ENCODE results near the gene AKAP12. TPM values are rescaled to one million over a fixed set of nuclear protein-coding genes. Genes with fewer than 3 reads are reported as not detected.
A peak's percentile ranks its signal among the peaks of the same experiment; 100 is the strongest.

The AKAP12 gene
- 736 to 747 TPM (median 737 TPM) in 3 replicates for total RNA-seq

- Mint-ChIP-seq H3K4me3 (peak within 1 kb of the TSS; percentile 100), H3K36me3 (peaks cover 17% of the 10 kb centered on the region), H3K27ac (peak within 1 kb of the TSS; percentile 100), H3K4me1 (peaks cover 38% of the 10 kb centered on the region), H3K27me3 (ENCODE audit: low read depth) (no peaks in the 10 kb centered on the region), H3K9me3 (no peaks in the 10 kb centered on the region)
- TF ChIP-seq CTCF (IDR thresholded peaks at IDR 0.05; ENCODE audit: unreplicated experiment) = no peak
- peak; percentile 23 to 59 for DNase-seq (ENCODE audit: low spot score in 2 of 2, unreplicated experiment in 2 of 2)
Measured at GRCh38 chr6:151239603-151240035, at the start of gene AKAP12. TSS of gene AKAP12 (plus strand) at chr6:151239967. CDS start at chr6:151240563, 596 bp downstream.

GRCh38 chr6:151191527-151191926, 48.2 kb upstream of the AKAP12 start:
- H3K27ac Mint-ChIP-seq = peak overlapping the region; percentile 74
- no peak for TF ChIP-seq CTCF (IDR thresholded peaks at IDR 0.05; ENCODE audit: unreplicated experiment)
- H3K4me1 Mint-ChIP-seq = peaks cover 15% of the 10 kb centered on the region
- no peaks in the 10 kb centered on the region for H3K36me3 Mint-ChIP-seq
- peaks cover 13% of the 10 kb centered on the region for H3K9me3 Mint-ChIP-seq
- H3K27me3 Mint-ChIP-seq (ENCODE audit: low read depth) = no peaks in the 10 kb centered on the region
- no peak overlapping the region for H3K4me3 Mint-ChIP-seq
- no peak for DNase-seq (ENCODE audit: low spot score in 2 of 2, unreplicated experiment in 2 of 2)

GRCh38 chr6:151196555-151196954, 43.2 kb upstream of the AKAP12 start:
- Mint-ChIP-seq H3K4me3 (no peak overlapping the region), H3K27ac (no peak overlapping the region), H3K4me1 (peaks cover 16% of the 10 kb centered on the region), H3K27me3 (ENCODE audit: low read depth) (no peaks in the 10 kb centered on the region), H3K9me3 (peaks cover 13% of the 10 kb centered on the region), H3K36me3 (no peaks in the 10 kb centered on the region)
- no peak for TF ChIP-seq CTCF (IDR thresholded peaks at IDR 0.05; ENCODE audit: unreplicated experiment)
- DNase-seq (ENCODE audit: low spot score in 2 of 2, unreplicated experiment in 2 of 2) = no peak

GRCh38 chr6:151197556-151197955, 42.2 kb upstream of the AKAP12 start:
- H3K27ac Mint-ChIP-seq = no peak overlapping the region
- H3K27me3 Mint-ChIP-seq (ENCODE audit: low read depth) = no peaks in the 10 kb centered on the region
- H3K4me1 Mint-ChIP-seq = peaks cover 13% of the 10 kb centered on the region
- H3K36me3 Mint-ChIP-seq = no peaks in the 10 kb centered on the region
- no peak overlapping the region for H3K4me3 Mint-ChIP-seq
- no peak for TF ChIP-seq CTCF (IDR thresholded peaks at IDR 0.05; ENCODE audit: unreplicated experiment)
- peaks cover 17% of the 10 kb centered on the region for H3K9me3 Mint-ChIP-seq
- no peak for DNase-seq (ENCODE audit: low spot score in 2 of 2, unreplicated experiment in 2 of 2)

- DNase-seq (ENCODE audit: low spot score in 2 of 2, unreplicated experiment in 2 of 2) = no peak
- peaks cover 13% of the 10 kb centered on the region for H3K4me1 Mint-ChIP-seq
- no peaks in the 10 kb centered on the region for H3K27me3 Mint-ChIP-seq (ENCODE audit: low read depth)
- no peak overlapping the region for H3K4me3 Mint-ChIP-seq
- H3K27ac Mint-ChIP-seq = no peak overlapping the region
- H3K9me3 Mint-ChIP-seq = peaks cover 14% of the 10 kb centered on the region
- TF ChIP-seq CTCF (IDR thresholded peaks at IDR 0.05; ENCODE audit: unreplicated experiment) = no peak
- H3K36me3 Mint-ChIP-seq = no peaks in the 10 kb centered on the region
Measured at GRCh38 chr6:151199991-151200390, 39.8 kb upstream of the AKAP12 start.
